HG03354 (cell line): ENCODE results near the gene MTLN.
"Not testable (repeated sequence)": the region's sequence is repeated elsewhere in the genome, so short reads cannot be mapped to it uniquely, and the experiment has no call there.

Experiments used
- ATAC-seq: cut with Tn5 transposase; IDR thresholded peaks from one replicate; pipeline ENCODE4 v1.9.1; 2021; ENCODE audit warnings: mild to moderate bottlenecking; ENCODE audit not compliant: unreplicated experiment, poor library complexity, severe bottlenecking

MTLN gene

GRCh38 chr2:110204408-110205385, 7.7 kb downstream of the MTLN start, which contains the start of gene NPHP1:
NPHP1 (minus strand) TSS chr2:110205013; CDS start chr2:110204968, 45 bp downstream.
- peak; percentile 95 for ATAC-seq

GRCh38 chr2:110198016-110198415, 14.3 kb downstream of the MTLN start:
- no peak for ATAC-seq

- ATAC-seq = no peak
Measured at GRCh38 chr2:110197452-110197851, 14.9 kb downstream of the MTLN start.

- not testable (repeated sequence) for ATAC-seq
Measured at GRCh38 chr2:110190169-110190568, 22.2 kb downstream of the MTLN start.

- ATAC-seq = no peak
Measured at GRCh38 chr2:110182449-110182848, 29.9 kb downstream of the MTLN start.

GRCh38 chr2:110180036-110180435, 32.3 kb downstream of the MTLN start:
- ATAC-seq = no peak

- no peak for ATAC-seq
Measured at GRCh38 chr2:110173523-110173922, 38.8 kb downstream of the MTLN start.

GRCh38 chr2:110172506-110172905, 39.8 kb downstream of the MTLN start:
- no peak for ATAC-seq

- ATAC-seq = no peak
Measured at GRCh38 chr2:110170102-110170501, 42.2 kb downstream of the MTLN start.

GRCh38 chr2:110167326-110168000, 44.9 kb downstream of the MTLN start:
- no peak for ATAC-seq

- no peak for ATAC-seq
Measured at GRCh38 chr2:110166266-110166665, 46.1 kb downstream of the MTLN start.
